ENCODE results near the gene OR51M1.
"Not testable (repeated sequence)": the region's sequence is repeated elsewhere in the genome, so short reads cannot be mapped to it uniquely, and the experiment has no call there.

The OR51M1 gene

GRCh38 chr11:5383576-5383975, at the start of gene OR51M1:
Gene OR51M1 (plus strand): TSS chr11:5383812. CDS start chr11:5389399, 5,587 bp downstream.
- no peaks in the 10 kb centered on the region for H3K9me3 ChIP-seq
- H3K27me3 ChIP-seq (ENCODE audit: low read depth): no peaks in the 10 kb centered on the region
- in situ Hi-C loops (cut with MboI; ENCODE audit: low sequenced_read_pairs): loop anchor here (10.0 to 25.0 kb wide), 2 partner anchors 259 to 746 kb away; partner anchors contain the start of genes OR51D1 and OR51E1

GRCh38 chr11:5335170-5335569, 48.4 kb upstream of the OR51M1 start:
- Histone ChIP-seq H3K36me3 (replicated peaks) (no peaks in the 10 kb centered on the region), H3K4me3 (no peak overlapping the region), H3K4me1 (no peaks in the 10 kb centered on the region), H3K27me3 (ENCODE audit: low read depth) (no peaks in the 10 kb centered on the region), H3K9me3 (no peaks in the 10 kb centered on the region)
- no peak for DNase-seq (ENCODE audit: low spot score in 2 of 2)
- in situ Hi-C loops (cut with MboI; ENCODE audit: low sequenced_read_pairs): no loop called here

More at GRCh38 chr11:5383576-5383975, at the start of gene OR51M1:
- no peak within 1 kb of the TSS for H3K4me3 ChIP-seq
- no peaks in the 10 kb centered on the region for H3K36me3 ChIP-seq (replicated peaks)
- no peak for DNase-seq (ENCODE audit: low spot score in 2 of 2)
- H3K4me1 ChIP-seq: no peaks in the 10 kb centered on the region

GRCh38 chr11:5336331-5336730, 47.3 kb upstream of the OR51M1 start:
- H3K27me3 ChIP-seq (ENCODE audit: low read depth): no peaks in the 10 kb centered on the region
- H3K4me1 ChIP-seq: no peaks in the 10 kb centered on the region
- in situ Hi-C loops (cut with MboI; ENCODE audit: low sequenced_read_pairs): no loop called here
- H3K9me3 ChIP-seq: no peaks in the 10 kb centered on the region
- DNase-seq (ENCODE audit: low spot score in 2 of 2): no peak
- no peaks in the 10 kb centered on the region for H3K36me3 ChIP-seq (replicated peaks)
- H3K4me3 ChIP-seq: no peak overlapping the region

- in situ Hi-C loops (cut with MboI; ENCODE audit: low sequenced_read_pairs); H3K36me3 ChIP-seq (replicated peaks); DNase-seq (ENCODE audit: low spot score in 2 of 2); H3K4me3 ChIP-seq; H3K4me1 ChIP-seq; H3K9me3 ChIP-seq; H3K27me3 ChIP-seq (ENCODE audit: low read depth): not testable (repeated sequence)
Measured at GRCh38 chr11:5337253-5337652, 46.4 kb upstream of the OR51M1 start.

GRCh38 chr11:5339771-5340322, 43.8 kb upstream of the OR51M1 start:
- in situ Hi-C loops (cut with MboI; ENCODE audit: low sequenced_read_pairs): no loop called here
- no peaks in the 10 kb centered on the region for H3K4me1 ChIP-seq

GRCh38 chr11:5343474-5344335, 39.9 kb upstream of the OR51M1 start, which contains the start of gene OR51B5:
Gene OR51B5 (minus strand): TSS chr11:5343524. CDS start chr11:5343524, 0 bp downstream.
- no peaks in the 10 kb centered on the region for H3K4me1 ChIP-seq
- H3K4me3 ChIP-seq: no peak within 1 kb of the TSS
- no peaks in the 10 kb centered on the region for H3K9me3 ChIP-seq
- in situ Hi-C loops (cut with MboI; ENCODE audit: low sequenced_read_pairs): no loop called here
- DNase-seq (ENCODE audit: low spot score in 2 of 2): no peak
- H3K36me3 ChIP-seq (replicated peaks): no peaks in the 10 kb centered on the region
- H3K27me3 ChIP-seq (ENCODE audit: low read depth): no peaks in the 10 kb centered on the region

More at GRCh38 chr11:5339771-5340322, 43.8 kb upstream of the OR51M1 start:
- H3K9me3 ChIP-seq: no peaks in the 10 kb centered on the region
- H3K36me3 ChIP-seq (replicated peaks): no peaks in the 10 kb centered on the region
- no peak for DNase-seq (ENCODE audit: low spot score in 2 of 2)
- no peaks in the 10 kb centered on the region for H3K27me3 ChIP-seq (ENCODE audit: low read depth)
- H3K4me3 ChIP-seq: no peak overlapping the region

GRCh38 chr11:5345831-5346230, 37.8 kb upstream of the OR51M1 start:
- Histone ChIP-seq H3K4me3 (no peak overlapping the region), H3K27me3 (ENCODE audit: low read depth) (no peaks in the 10 kb centered on the region), H3K36me3 (replicated peaks) (no peaks in the 10 kb centered on the region), H3K4me1 (no peaks in the 10 kb centered on the region), H3K9me3 (no peaks in the 10 kb centered on the region)
- no peak for DNase-seq (ENCODE audit: low spot score in 2 of 2)
- in situ Hi-C loops (cut with MboI; ENCODE audit: low sequenced_read_pairs): no loop called here

- DNase-seq (ENCODE audit: low spot score in 2 of 2): no peak
- no peaks in the 10 kb centered on the region for H3K27me3 ChIP-seq (ENCODE audit: low read depth)
- no peaks in the 10 kb centered on the region for H3K36me3 ChIP-seq (replicated peaks)
- no peaks in the 10 kb centered on the region for H3K4me1 ChIP-seq
- no peaks in the 10 kb centered on the region for H3K9me3 ChIP-seq
- in situ Hi-C loops (cut with MboI; ENCODE audit: low sequenced_read_pairs): no loop called here
- H3K4me3 ChIP-seq: no peak overlapping the region
Measured at GRCh38 chr11:5348551-5349194, 34.9 kb upstream of the OR51M1 start.

GRCh38 chr11:5349550-5349949, 34.1 kb upstream of the OR51M1 start:
- no peaks in the 10 kb centered on the region for H3K36me3 ChIP-seq (replicated peaks)
- in situ Hi-C loops (cut with MboI; ENCODE audit: low sequenced_read_pairs): no loop called here
- H3K4me3 ChIP-seq: no peak overlapping the region
- no peak for DNase-seq (ENCODE audit: low spot score in 2 of 2)
- no peaks in the 10 kb centered on the region for H3K27me3 ChIP-seq (ENCODE audit: low read depth)
- H3K4me1 ChIP-seq: no peaks in the 10 kb centered on the region
- H3K9me3 ChIP-seq: no peaks in the 10 kb centered on the region

- H3K36me3 ChIP-seq (replicated peaks): no peaks in the 10 kb centered on the region
- in situ Hi-C loops (cut with MboI; ENCODE audit: low sequenced_read_pairs): no loop called here
Measured at GRCh38 chr11:5351208-5351607, 32.4 kb upstream of the OR51M1 start, which contains the start of gene OR51B6. Gene OR51B6 (plus strand): TSS chr11:5351508. CDS start chr11:5351508, 0 bp downstream.

GRCh38 chr11:5356031-5356430, 27.6 kb upstream of the OR51M1 start:
- in situ Hi-C loops (cut with MboI; ENCODE audit: low sequenced_read_pairs); DNase-seq (ENCODE audit: low spot score in 2 of 2); H3K27me3 ChIP-seq (ENCODE audit: low read depth); H3K4me3 ChIP-seq; H3K9me3 ChIP-seq; H3K36me3 ChIP-seq (replicated peaks); H3K4me1 ChIP-seq: not testable (repeated sequence)

More at GRCh38 chr11:5351208-5351607, 32.4 kb upstream of the OR51M1 start, which contains the start of gene OR51B6:
- H3K4me1 ChIP-seq: no peaks in the 10 kb centered on the region
- H3K27me3 ChIP-seq (ENCODE audit: low read depth): no peaks in the 10 kb centered on the region
- H3K4me3 ChIP-seq: no peak within 1 kb of the TSS
- DNase-seq (ENCODE audit: low spot score in 2 of 2): no peak
- no peaks in the 10 kb centered on the region for H3K9me3 ChIP-seq

GRCh38 chr11:5362017-5362625, 21.5 kb upstream of the OR51M1 start:
- Histone ChIP-seq H3K4me1 (no peaks in the 10 kb centered on the region), H3K36me3 (replicated peaks) (no peaks in the 10 kb centered on the region), H3K9me3 (no peaks in the 10 kb centered on the region), H3K4me3 (no peak overlapping the region), H3K27me3 (ENCODE audit: low read depth) (no peaks in the 10 kb centered on the region)
- DNase-seq (ENCODE audit: low spot score in 2 of 2): no peak
- in situ Hi-C loops (cut with MboI; ENCODE audit: low sequenced_read_pairs): no loop called here

- Histone ChIP-seq H3K4me1 (no peaks in the 10 kb centered on the region), H3K27me3 (ENCODE audit: low read depth) (no peaks in the 10 kb centered on the region), H3K4me3 (no peak overlapping the region), H3K9me3 (no peaks in the 10 kb centered on the region), H3K36me3 (replicated peaks) (no peaks in the 10 kb centered on the region)
- no peak for DNase-seq (ENCODE audit: low spot score in 2 of 2)
- in situ Hi-C loops (cut with MboI; ENCODE audit: low sequenced_read_pairs): no loop called here
Measured at GRCh38 chr11:5363679-5364078, 19.9 kb upstream of the OR51M1 start.
